D721Med (cell line): ENCODE measurements around the gene GOLT1A.

ENCODE experiments used
- DNase-seq: peaks from one replicate; pipeline ENCODE4 v3.0.0; 2011; ENCODE audit warnings: low spot score; ENCODE audit not compliant: insufficient read length
- FAIRE-seq: peaks from 2 replicates; lab custom pipeline; 2011; peaks lifted over from hg19 to GRCh38; lab: Jason Lieb, UNC
- TF ChIP-seq, protein P1 (sequence below): IDR thresholded peaks from 2 replicates; pipeline ENCODE4 v1.5.1; 2012; ENCODE audit warnings: mild to moderate bottlenecking, control low read depth; ENCODE audit not compliant: insufficient read depth; ENCODE audit errors: missing control alignments

Gene GOLT1A

DNA sequence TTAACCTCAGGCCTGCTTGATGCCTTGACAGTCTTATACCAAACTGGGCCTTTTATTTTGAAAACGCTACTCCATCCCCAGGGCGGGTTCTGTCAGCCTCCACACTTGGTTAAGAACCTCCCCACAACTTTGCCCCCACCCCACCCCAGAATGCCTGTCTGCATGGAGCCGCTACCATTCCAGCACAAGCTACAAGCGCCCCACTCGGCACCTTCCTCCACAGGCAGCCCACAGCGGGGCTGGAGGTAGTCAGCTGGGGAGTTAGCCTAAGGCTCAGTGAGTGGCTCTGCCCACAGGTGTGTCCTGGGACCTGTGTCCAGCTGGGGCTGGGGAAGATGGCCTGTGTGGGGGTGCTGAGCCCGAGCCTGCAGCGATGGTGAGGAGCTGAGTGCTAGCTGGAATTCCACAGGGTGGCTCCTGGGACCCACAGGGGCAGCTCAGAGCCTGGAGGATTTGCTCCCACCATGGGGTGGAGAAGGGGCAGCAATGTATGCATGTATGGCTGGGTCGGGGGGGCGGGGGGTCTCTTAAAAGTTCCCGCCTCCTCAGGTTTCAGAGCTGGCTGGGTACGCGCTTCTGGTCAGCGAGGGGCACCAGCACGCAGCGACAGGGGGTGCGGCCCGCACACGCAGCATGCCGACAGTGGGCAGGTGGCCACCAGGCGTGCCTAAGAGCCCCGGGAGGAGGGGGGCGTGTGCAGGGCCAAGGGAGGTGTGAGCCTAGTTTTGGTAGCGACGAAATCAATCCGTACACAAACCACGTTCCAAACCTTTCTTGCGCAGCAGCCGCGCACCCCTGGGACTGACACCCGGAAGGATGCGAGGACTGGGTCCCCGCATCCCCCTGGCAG, 62.9 kb downstream of the GOLT1A start:
- DNase-seq (no peak), FAIRE-seq (no peak)
- TF ChIP-seq, protein P1, sequence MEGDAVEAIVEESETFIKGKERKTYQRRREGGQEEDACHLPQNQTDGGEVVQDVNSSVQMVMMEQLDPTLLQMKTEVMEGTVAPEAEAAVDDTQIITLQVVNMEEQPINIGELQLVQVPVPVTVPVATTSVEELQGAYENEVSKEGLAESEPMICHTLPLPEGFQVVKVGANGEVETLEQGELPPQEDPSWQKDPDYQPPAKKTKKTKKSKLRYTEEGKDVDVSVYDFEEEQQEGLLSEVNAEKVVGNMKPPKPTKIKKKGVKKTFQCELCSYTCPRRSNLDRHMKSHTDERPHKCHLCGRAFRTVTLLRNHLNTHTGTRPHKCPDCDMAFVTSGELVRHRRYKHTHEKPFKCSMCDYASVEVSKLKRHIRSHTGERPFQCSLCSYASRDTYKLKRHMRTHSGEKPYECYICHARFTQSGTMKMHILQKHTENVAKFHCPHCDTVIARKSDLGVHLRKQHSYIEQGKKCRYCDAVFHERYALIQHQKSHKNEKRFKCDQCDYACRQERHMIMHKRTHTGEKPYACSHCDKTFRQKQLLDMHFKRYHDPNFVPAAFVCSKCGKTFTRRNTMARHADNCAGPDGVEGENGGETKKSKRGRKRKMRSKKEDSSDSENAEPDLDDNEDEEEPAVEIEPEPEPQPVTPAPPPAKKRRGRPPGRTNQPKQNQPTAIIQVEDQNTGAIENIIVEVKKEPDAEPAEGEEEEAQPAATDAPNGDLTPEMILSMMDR, result no peak

DNA sequence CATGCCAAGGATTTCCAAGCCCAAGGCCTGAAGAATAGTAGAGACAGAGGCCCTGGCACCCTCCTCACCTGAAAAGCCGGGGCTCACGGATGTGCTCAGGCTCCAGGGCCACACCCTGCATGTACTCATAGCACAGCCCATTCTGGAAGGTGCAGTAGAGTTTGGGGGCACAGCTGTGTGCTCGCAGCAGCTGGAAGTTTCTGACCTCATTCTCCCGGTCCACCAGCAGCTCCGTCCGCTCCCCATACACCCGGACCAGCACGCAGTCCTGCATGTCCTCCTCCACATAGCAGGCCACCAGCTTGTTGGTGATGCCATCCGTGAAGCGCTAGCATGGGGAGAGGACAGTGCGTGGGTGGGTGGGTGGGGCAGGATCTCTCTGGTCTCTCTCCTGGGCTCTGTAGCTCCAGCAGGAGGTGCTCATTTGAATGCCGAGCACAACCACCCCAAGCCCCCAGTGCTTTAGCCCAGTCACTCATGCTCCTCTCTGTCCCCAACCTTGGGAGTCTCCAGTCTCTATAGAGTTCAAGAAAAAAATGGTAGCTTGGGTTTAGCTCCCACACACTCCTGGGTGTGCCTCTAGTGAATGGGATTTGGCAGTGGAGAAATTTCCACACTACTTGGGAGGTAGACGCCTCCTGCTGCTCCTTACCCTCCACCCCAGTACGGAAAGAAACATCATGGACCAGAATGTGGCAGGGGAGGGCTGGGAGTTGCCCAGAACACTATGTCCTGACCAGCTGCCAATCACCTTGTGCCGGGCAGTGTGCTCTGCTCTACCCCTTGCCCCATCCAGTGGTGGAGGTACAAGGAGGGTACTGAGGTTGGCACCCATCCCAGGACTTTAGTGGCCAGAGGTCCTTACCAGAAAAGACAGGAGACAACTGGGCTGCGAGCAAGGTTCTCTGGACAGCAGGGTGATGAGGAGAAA, 63.9 kb downstream of the GOLT1A start:
- FAIRE-seq (no peak), DNase-seq (no peak)
- TF ChIP-seq, protein P1, result no peak

DNA sequence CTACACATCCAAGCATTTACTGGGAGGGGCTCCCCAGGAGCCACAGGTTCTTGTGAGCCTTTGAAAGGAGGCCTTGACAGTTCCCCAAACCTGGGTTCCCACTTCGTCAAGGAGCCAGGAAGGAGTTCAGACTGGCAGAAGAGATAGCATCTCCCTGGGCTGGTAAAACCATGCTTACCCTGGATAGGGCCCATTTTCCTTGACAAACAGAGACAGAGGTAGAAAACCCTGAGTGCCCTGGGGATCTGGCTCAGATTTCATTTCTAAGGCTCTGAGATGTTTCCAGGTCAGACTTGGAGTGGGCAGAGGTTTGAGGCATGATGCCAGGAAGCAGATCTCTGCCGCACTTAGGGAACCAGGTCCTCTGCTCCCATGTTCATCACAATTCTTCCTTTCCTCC, 64.7 kb downstream of the GOLT1A start:
- TF ChIP-seq, protein P1, result no peak
- DNase-seq, result no peak
- no peak for FAIRE-seq
